A673 (cell line): ENCODE data around the gene PTCHD4.

ENCODE experiments used
- CTCF ChIP-seq: fragments of 300-800, 200-600 bp; sonication (generic); conservative IDR thresholded peaks from 2 replicates; pipeline ENCODE4 v1.5.1; 2017; ENCODE audit warnings: low read depth, mild to moderate bottlenecking, antibody characterized with exemption, low read length, moderate library complexity, mixed read lengths
- EZH2 ChIP-seq: fragments of 200-600 bp; sonication (generic); IDR thresholded peaks from 2 replicates; pipeline ENCODE4 v1.6.1; 2017; ENCODE audit warnings: borderline replicate concordance, low read depth, mild to moderate bottlenecking, mixed read lengths, antibody characterized with exemption, low read length; ENCODE audit not compliant: poor library complexity, severe bottlenecking

GRCh38 chr6:48073976-48074767 lies 36.8 kb downstream of the PTCHD4 start:
- TF ChIP-seq CTCF (no peak), EZH2 (no peak)
